Measurements from ENCODE around the gene ADRA1B.

ADRA1B gene

GRCh38 chr5:159901772-159902171 lies 14.5 kb upstream of the ADRA1B start:
- DNase-seq (ENCODE audit: low read depth, low spot score): no peak

GRCh38 chr5:159902444-159903121 lies 13.7 kb upstream of the ADRA1B start:
- no peak for DNase-seq (ENCODE audit: low read depth, low spot score)

GRCh38 chr5:159903131-159903530 lies 13.2 kb upstream of the ADRA1B start:
- DNase-seq (ENCODE audit: low read depth, low spot score): no peak

- no peak for DNase-seq (ENCODE audit: low read depth, low spot score)
These were observed 11.4 kb upstream of the ADRA1B start for GRCh38 chr5:159904874-159905273.

- DNase-seq (ENCODE audit: low read depth, low spot score): no peak
These were observed 10.8 kb upstream of the ADRA1B start for GRCh38 chr5:159905496-159905895.

- no peak for DNase-seq (ENCODE audit: low read depth, low spot score)
These were observed 9.8 kb upstream of the ADRA1B start for GRCh38 chr5:159906463-159906862.

- DNase-seq (ENCODE audit: low read depth, low spot score): no peak
These were observed 9.3 kb upstream of the ADRA1B start for GRCh38 chr5:159906943-159907342.

GRCh38 chr5:159907689-159908590 lies 8.3 kb upstream of the ADRA1B start:
- DNase-seq (ENCODE audit: low read depth, low spot score): no peak

GRCh38 chr5:159908591-159908940 lies 7.7 kb upstream of the ADRA1B start:
- DNase-seq (ENCODE audit: low read depth, low spot score): no peak

GRCh38 chr5:159909126-159909525 lies 7.2 kb upstream of the ADRA1B start:
- no peak for DNase-seq (ENCODE audit: low read depth, low spot score)

- DNase-seq (ENCODE audit: low read depth, low spot score): no peak
These were observed 6.0 kb upstream of the ADRA1B start for GRCh38 chr5:159910207-159910842.

GRCh38 chr5:159910843-159911229 lies 5.4 kb upstream of the ADRA1B start:
- no peak for DNase-seq (ENCODE audit: low read depth, low spot score)

- no peak for DNase-seq (ENCODE audit: low read depth, low spot score)
These were observed 4.9 kb upstream of the ADRA1B start for GRCh38 chr5:159911349-159911748.

- no peak for DNase-seq (ENCODE audit: low read depth, low spot score)
These were observed 4.1 kb upstream of the ADRA1B start for GRCh38 chr5:159912033-159912800.

GRCh38 chr5:159913048-159913447 lies 3.2 kb upstream of the ADRA1B start:
- DNase-seq (ENCODE audit: low read depth, low spot score): peak; percentile 59

GRCh38 chr5:159913501-159913900 lies 2.8 kb upstream of the ADRA1B start:
- no peak for DNase-seq (ENCODE audit: low read depth, low spot score)

GRCh38 chr5:159916841-159917761 lies 819 bp downstream of the ADRA1B start:
- DNase-seq (ENCODE audit: low read depth, low spot score): no peak

- no peak for DNase-seq (ENCODE audit: low read depth, low spot score)
These were observed 1.7 kb downstream of the ADRA1B start for GRCh38 chr5:159917994-159918393.

GRCh38 chr5:159921721-159922120 lies 5.4 kb downstream of the ADRA1B start:
- no peak for DNase-seq (ENCODE audit: low read depth, low spot score)

- DNase-seq (ENCODE audit: low read depth, low spot score): no peak
These were observed 6.7 kb downstream of the ADRA1B start for GRCh38 chr5:159923008-159923407.
